Endothelial cell of umbilical vein (primary cell): ENCODE measurements around the gene CDR2. TPM values are rescaled to one million over a fixed set of nuclear protein-coding genes. Genes with fewer than 3 reads are reported as not detected.

Source experiments
- BruUV-seq: library from RNA; stranded (reverse); fragments of 400-500 nt; replicated peaks from 2 replicates; lab custom pipeline; 2021; lab: Mats Ljungman, UMichigan
- CTCF ChIA-PET: fragments of 300-600, 350-600 bp; sonication (Branson Sonifier 250); formaldehyde crosslinking; loops from one replicate; lab custom pipeline; 2021; ENCODE audit warnings: antibody characterized with exemption, inconsistent platforms; lab: Charles Lee
- POLR2A ChIA-PET: fragments of 300-600, 350-600 bp; sonication (Branson Sonifier 250); formaldehyde crosslinking; loops from one replicate; lab custom pipeline; 2021; ENCODE audit warnings: antibody characterized with exemption, inconsistent platforms; lab: Charles Lee
- DNase-seq: peaks from one replicate; pipeline ENCODE4 v3.0.0-alpha.2; 2011; ENCODE audit warnings: low read depth, low spot score
- FAIRE-seq: peaks from 2 replicates; lab custom pipeline; 2011; peaks lifted over from hg19 to GRCh38; lab: Jason Lieb, UNC
- H2AFZ ChIP-seq: 2 replicates; pipeline ENCODE4 v1.6.0; 2012; ENCODE audit warnings: low read depth, low read length, control low read depth, inconsistent platforms
- H3K27ac ChIP-seq: 2 replicates; pipeline ENCODE4 v1.5.1; 2011; ENCODE audit warnings: low read depth, mild to moderate bottlenecking, control low read depth, low read length, moderate library complexity; ENCODE audit not compliant: insufficient read depth
- H3K27me3 ChIP-seq, 2 experiments: 2 replicates each; pipeline versions ENCODE4 v1.6.0 to v1.6.1; 2011; ENCODE audit warnings: low read length in 2 of 2, mixed read lengths in 1 of 2; ENCODE audit not compliant: control insufficient read depth in 2 of 2, insufficient read depth in 2 of 2
- H3K36me3 ChIP-seq, 2 experiments: 2 replicates in 1 of 2; 3 replicates in 1 of 2; pipeline ENCODE4 v1.5.1; 2011; ENCODE audit warnings: low read length in 2 of 2, mild to moderate bottlenecking in 1 of 2, moderate library complexity in 1 of 2; ENCODE audit not compliant: control insufficient read depth in 2 of 2, insufficient read depth in 2 of 2; ENCODE audit errors: extremely low read depth in 1 of 2
- H3K4me1 ChIP-seq: 3 replicates; pipeline ENCODE4 v1.5.1; 2011; ENCODE audit warnings: mild to moderate bottlenecking, low read length; ENCODE audit not compliant: control insufficient read depth, insufficient read depth; ENCODE audit errors: extremely low read depth
- H3K4me2 ChIP-seq: 2 replicates; pipeline ENCODE4 v1.6.1; 2011; ENCODE audit warnings: low read length, control low read depth, mixed read lengths; ENCODE audit not compliant: insufficient read depth
- H3K4me3 ChIP-seq, 3 experiments: fragments of 200-600 bp in 1 of 3; sonication (generic), shearing (Covaris generic) in 1 of 3; replicated peaks in 1 of 3; 2 replicates each; pipeline ENCODE4 v1.5.1; 2011 to 2016; ENCODE audit warnings: control low read depth in 3 of 3, low read length in 3 of 3, mild to moderate bottlenecking in 2 of 3, inconsistent platforms in 1 of 3, low read depth in 1 of 3, moderate library complexity in 1 of 3; ENCODE audit not compliant: insufficient read depth in 1 of 3
- H3K79me2 ChIP-seq: 2 replicates; pipeline ENCODE4 v1.6.0; 2012; ENCODE audit warnings: low read length, inconsistent platforms; ENCODE audit not compliant: control insufficient read depth, insufficient read depth
- H3K9ac ChIP-seq: replicated peaks from 2 replicates; pipeline ENCODE3; 2011; ENCODE audit warnings: low read length, control low read depth; ENCODE audit not compliant: insufficient read depth; ENCODE audit errors: extremely low read depth
- H3K9me1 ChIP-seq: replicated peaks from 3 replicates; pipeline ENCODE4 v1.6.0; 2011; ENCODE audit warnings: mild to moderate bottlenecking, low read length; ENCODE audit not compliant: control insufficient read depth, insufficient read depth; ENCODE audit errors: extremely low read depth
- H3K9me3 ChIP-seq: replicated peaks from 2 replicates; pipeline ENCODE4 v1.5.1; 2012; ENCODE audit warnings: low read length, inconsistent platforms; ENCODE audit not compliant: control insufficient read depth, insufficient read depth
- H4K20me1 ChIP-seq: replicated peaks from 2 replicates; pipeline ENCODE3; 2011; ENCODE audit warnings: mild to moderate bottlenecking, low read length; ENCODE audit not compliant: control insufficient read depth, insufficient read depth; ENCODE audit errors: extremely low read depth
- FOS ChIP-seq: IDR thresholded peaks from 2 replicates; pipeline ENCODE4 v1.6.1; 2011; ENCODE audit warnings: mild to moderate bottlenecking, low read length, moderate library complexity, borderline replicate concordance; ENCODE audit not compliant: insufficient read depth
- GATA2 ChIP-seq: IDR thresholded peaks from 2 replicates; pipeline ENCODE4 v1.7.0; 2011; ENCODE audit warnings: low read depth, mild to moderate bottlenecking, moderate library complexity, mixed read lengths, low read length; ENCODE audit not compliant: insufficient read length, insufficient read depth
- MYC ChIP-seq: IDR thresholded peaks from one replicate; pipeline ENCODE4 v1.6.1; 2011; ENCODE audit warnings: mild to moderate bottlenecking, low read depth, low read length
- POLR2AphosphoS5 ChIP-seq: IDR thresholded peaks from 2 replicates; pipeline ENCODE4 v1.6.1; 2012; ENCODE audit warnings: low read depth, mild to moderate bottlenecking, control low read depth, low read length, moderate library complexity; ENCODE audit not compliant: insufficient read depth
- dilution Hi-C: fragments of 300-500 bp; cut with MboI; formaldehyde crosslinking; loops from one replicate; pipeline ENCODE4 v1.15.0; 2019; ENCODE audit warnings: low sequenced_read_pairs; ENCODE audit not compliant: extremely low pct_ligation_motif_present
- intact Hi-C: fragments of 100-400 bp; cut with micrococcal nuclease; formaldehyde crosslinking; loops from one replicate; pipeline ENCODE4 v1.10.0; 2022
- polyA plus RNA-seq, 4 experiments: library from polyadenylated mRNA; depleted of rRNA in 3 of 4; stranded (reverse) in 3 of 4; unstranded in 1 of 4; fragments of >200 nt; gene quantifications; 2 replicates each; pipeline versions ENCODE4 v1.2.1 to v1.2.3, GENCODE V29; 2011 to 2012; ENCODE audit warnings: missing spikeins in 1 of 4
- total RNA-seq: library from RNA; stranded (reverse); gene quantifications from 2 replicates; pipeline ENCODE4 v1.2.3, GENCODE V29; 2021
- TF ChIP-seq, protein P1 (sequence below), 2 donors: IDR thresholded peaks; 1 replicate in 1 of 2; 2 replicates in 1 of 2; pipeline ENCODE4 v1.5.1; 2011; ENCODE audit warnings: low read length in 2 of 2, mild to moderate bottlenecking in 2 of 2, moderate library complexity in 2 of 2, control low read depth in 1 of 2, inconsistent platforms in 1 of 2, low read depth in 1 of 2; ENCODE audit not compliant: insufficient read depth in 1 of 2; ENCODE audit errors: extremely low read depth in 1 of 2

The CDR2 gene
- total and polyA plus RNA-seq, 2 donors (not counting 3 experiments of a cell fraction or from before 2014, with no cell fraction given), result 35.3 to 61.9 TPM

DNA sequence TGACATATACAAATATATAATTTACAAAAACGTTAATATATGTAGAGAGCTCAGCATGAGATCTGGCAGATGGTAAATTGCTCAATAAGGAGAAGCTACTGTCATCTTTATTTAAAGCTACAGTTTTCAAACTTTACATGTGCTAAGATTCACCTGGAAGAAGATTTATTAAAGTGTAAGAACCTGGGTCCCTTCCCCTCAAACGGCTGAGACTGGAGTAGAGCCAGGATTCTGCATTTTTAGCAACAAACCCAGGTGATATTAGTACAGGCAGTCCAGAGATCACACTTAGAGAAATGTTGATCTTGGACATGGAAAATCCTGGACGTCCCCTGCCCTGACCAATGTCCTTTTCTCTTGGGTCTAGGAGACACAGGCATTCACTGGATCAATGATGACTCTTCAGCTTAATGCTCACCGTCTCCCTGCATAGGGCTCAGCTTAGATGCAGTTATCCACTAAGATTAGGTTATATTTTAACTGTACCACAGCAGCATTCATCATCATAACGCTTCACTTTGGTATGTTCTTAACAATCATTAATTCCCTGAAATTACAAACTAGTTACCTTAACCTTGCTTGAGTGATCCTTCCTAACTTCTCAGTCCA, 20.4 kb downstream of the CDR2 start:
- Histone ChIP-seq H3K36me3 (peaks cover 9 to 10% of the 10 kb centered on the region in 2 experiments), H3K9ac (no peak overlapping the region), H3K4me2 (no peak overlapping the region), H3K4me1 (peaks cover 15% of the 10 kb centered on the region), H3K4me3 (no peak overlapping the region), H3K9me1 (no peaks in the 10 kb centered on the region), H4K20me1 (no peaks in the 10 kb centered on the region), H3K9me3 (no peaks in the 10 kb centered on the region), H3K27ac (no peak overlapping the region), H2AFZ (no peak overlapping the region), H3K27me3 (no peaks in the 10 kb centered on the region), H3K79me2 (peaks cover 66% of the 10 kb centered on the region)
- FAIRE-seq (no peak), DNase-seq (no peak)
- no TSS peak for BruUV-seq
- TF ChIP-seq GATA2, result no peak
- no peak for TF ChIP-seq FOS
- TF ChIP-seq, protein P1, sequence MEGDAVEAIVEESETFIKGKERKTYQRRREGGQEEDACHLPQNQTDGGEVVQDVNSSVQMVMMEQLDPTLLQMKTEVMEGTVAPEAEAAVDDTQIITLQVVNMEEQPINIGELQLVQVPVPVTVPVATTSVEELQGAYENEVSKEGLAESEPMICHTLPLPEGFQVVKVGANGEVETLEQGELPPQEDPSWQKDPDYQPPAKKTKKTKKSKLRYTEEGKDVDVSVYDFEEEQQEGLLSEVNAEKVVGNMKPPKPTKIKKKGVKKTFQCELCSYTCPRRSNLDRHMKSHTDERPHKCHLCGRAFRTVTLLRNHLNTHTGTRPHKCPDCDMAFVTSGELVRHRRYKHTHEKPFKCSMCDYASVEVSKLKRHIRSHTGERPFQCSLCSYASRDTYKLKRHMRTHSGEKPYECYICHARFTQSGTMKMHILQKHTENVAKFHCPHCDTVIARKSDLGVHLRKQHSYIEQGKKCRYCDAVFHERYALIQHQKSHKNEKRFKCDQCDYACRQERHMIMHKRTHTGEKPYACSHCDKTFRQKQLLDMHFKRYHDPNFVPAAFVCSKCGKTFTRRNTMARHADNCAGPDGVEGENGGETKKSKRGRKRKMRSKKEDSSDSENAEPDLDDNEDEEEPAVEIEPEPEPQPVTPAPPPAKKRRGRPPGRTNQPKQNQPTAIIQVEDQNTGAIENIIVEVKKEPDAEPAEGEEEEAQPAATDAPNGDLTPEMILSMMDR (IDR thresholded peaks at IDR 0.05; ENCODE audit: extremely low read depth in 1 of 2, insufficient read depth in 1 of 2, low read depth in 1 of 2, low read length in 2 of 2), result no peak
- TF ChIP-seq MYC, result no peak
- TF ChIP-seq POLR2AphosphoS5, result no peak
- ChIA-PET POLR2A (interaction anchor here (0.8 kb wide), 1 partner anchor 83 kb away, joined by 8 read pairs; no protein-coding TSS in a partner anchor), CTCF (interaction anchor here (1.0 to 2.8 kb wide), 7 partner anchors 8 to 49 kb away, joined by 3 to 13 read pairs (median 5); no protein-coding TSS in a partner anchor)
- dilution Hi-C loops, result no loop called here
- intact Hi-C loops, result no loop called here
